Mucosa of gallbladder (tissue), 1 donor: Measurements from ENCODE around the gene GLO1. TPM values are rescaled to one million over a fixed set of nuclear protein-coding genes. Genes with fewer than 3 reads are reported as not detected.

ENCODE experiments used
- total RNA-seq: library from RNA; stranded (reverse); gene quantifications from one replicate; pipeline ENCODE4 v1.2.1, GENCODE V29; 2021
- donor health status: DM: no; HTN: no; CAD: no.

GLO1 gene
- total RNA-seq, 1 donor from 2014 or later, result 62.9 TPM

Other genes starting within 250 kb of the GLO1 start
- 32.5 TPM for gene BTBD9, start 63.2 kb downstream of the GLO1 start, total RNA-seq
- gene DNAH8, start 12.2 kb upstream of the GLO1 start, total RNA-seq, result 0.03 TPM